ENCODE data around the gene GPHN.
"Not testable (repeated sequence)": the region's sequence is repeated elsewhere in the genome, so short reads cannot be mapped to it uniquely, and the experiment has no call there.

The GPHN gene

DNA sequence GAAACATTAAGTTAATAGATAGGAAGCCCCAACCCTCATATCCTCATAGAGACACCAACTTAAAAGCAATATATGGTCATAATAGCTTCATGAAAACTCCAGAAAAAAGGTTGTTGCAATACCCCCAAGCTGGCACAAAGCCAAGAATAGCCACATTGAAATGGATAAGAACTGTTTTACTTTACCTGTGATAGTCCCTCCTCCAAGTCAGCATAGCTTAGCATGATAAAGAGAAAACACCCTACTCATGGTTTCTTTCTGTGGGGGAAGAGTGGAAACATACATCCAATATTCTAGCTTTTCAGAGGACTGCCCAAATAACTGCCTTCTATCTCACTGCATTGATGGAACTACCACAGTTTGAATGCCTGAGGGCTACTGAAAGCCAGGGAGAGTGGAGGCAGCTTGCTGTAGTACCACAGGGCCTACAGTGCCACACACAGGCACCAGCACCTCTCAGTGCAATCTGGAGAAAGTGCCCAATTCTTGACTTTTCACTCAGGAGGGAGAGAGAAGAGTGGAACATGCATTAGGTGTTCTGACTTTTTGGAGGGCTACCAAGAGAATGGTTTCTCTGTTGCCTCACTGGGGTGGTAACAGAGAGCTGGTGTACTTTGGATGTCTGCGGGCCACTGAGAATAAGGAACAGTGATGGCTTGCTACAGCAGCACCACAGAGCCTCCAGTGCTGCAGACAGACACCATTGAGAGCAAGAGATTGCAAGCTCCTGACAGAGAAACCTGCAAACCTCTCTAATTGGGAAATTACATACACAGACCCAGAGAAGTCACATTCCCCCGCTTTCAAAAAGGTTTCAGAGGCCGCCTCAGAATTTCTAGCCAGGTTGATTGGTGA, 524.2 kb downstream of the GPHN start:
- Histone ChIP-seq H3K4me1 (ENCODE audit: insufficient read depth, low read length) (peaks cover 12% of the 10 kb centered on the region), H3K9ac (ENCODE audit: low read depth, low read length) (no peak overlapping the region; the same call in 1 of the 2 replicates), H3K9me3 (ENCODE audit: control insufficient read depth, insufficient read depth, low read length) (no peaks in the 10 kb centered on the region; the same call in 1 of the 2 replicates), H3K36me3 (ENCODE audit: insufficient read depth, low read length) (no peaks in the 10 kb centered on the region)

DNA sequence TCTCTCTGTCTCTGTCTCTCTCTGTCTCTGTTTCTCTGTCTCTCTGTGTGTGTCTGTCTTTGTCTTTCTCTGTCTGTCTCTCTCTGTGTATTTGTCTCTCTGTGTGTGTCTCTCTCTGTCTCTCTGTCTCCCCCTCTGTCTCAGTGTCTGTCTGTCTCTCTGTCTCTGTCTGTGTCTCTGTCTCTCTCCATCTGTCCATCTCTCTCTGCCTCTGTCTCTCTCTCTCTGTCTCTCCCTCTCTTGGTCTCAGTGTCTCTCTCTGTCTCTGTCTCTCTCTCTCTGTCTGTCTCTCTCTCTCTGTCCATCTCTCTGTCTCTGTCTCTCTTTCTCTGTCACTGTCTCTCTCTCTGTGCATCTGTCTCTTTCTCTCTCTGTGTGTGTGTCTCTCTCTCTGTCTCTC, 537.5 kb downstream of the GPHN start:
- no peak overlapping the region for H3K9ac ChIP-seq (ENCODE audit: low read depth, low read length)
- H3K4me1 ChIP-seq (ENCODE audit: insufficient read depth, low read length), result no peaks in the 10 kb centered on the region
- no peaks in the 10 kb centered on the region for H3K36me3 ChIP-seq (ENCODE audit: insufficient read depth, low read length)
- H3K9me3 ChIP-seq (ENCODE audit: control insufficient read depth, insufficient read depth, low read length), result no peaks in the 10 kb centered on the region

DNA sequence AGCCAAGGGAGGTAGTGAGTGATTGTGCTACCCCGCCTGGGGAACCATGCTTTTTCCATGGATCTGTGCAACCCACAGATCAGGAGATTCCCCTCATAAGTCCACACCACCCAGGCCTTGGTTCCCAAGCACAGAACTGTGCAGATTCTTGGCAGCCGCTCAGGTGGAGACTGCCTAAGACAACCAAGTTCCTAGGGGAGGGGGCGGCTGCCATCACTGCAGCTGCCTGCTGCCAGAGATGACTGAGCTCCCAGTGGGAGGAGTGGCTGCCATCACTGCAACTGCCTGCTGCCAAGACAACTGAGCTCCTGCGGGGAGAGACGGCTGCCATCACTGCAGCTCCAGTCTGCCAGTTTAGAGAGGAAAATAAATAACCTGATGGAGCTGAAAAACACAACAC, 542.9 kb downstream of the GPHN start:
- Histone ChIP-seq H3K36me3 (ENCODE audit: insufficient read depth, low read length) (no peaks in the 10 kb centered on the region), H3K9ac (ENCODE audit: low read depth, low read length) (no peak overlapping the region), H3K4me1 (ENCODE audit: insufficient read depth, low read length) (no peaks in the 10 kb centered on the region), H3K9me3 (ENCODE audit: control insufficient read depth, insufficient read depth, low read length) (peaks cover 4% of the 10 kb centered on the region; the same call in 1 of the 2 replicates)

DNA sequence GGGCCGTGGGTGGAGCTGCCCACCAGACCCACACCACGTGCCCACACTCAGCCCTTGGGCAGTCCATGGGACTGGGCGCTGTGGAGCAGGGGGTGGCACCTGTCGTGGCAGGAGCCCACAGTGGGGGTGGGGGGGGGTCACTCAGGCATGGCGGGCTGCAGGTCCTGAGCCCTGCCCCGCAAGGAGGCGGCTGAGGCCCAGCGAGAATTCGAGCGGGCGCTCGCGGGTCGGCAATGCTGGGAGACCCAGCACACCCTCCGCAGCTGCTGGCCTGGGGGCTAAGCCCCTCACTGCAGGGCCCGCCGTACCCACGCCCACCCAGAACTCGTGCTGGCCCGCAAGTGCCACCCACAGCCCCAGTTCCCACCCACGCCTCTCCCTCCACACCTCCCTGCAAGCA, 548.7 kb downstream of the GPHN start:
- peaks cover 4% of the 10 kb centered on the region; the same call in 1 of the 2 replicates for H3K9me3 ChIP-seq (ENCODE audit: control insufficient read depth, insufficient read depth, low read length)
- no peaks in the 10 kb centered on the region for H3K4me1 ChIP-seq (ENCODE audit: insufficient read depth, low read length)
- no peak overlapping the region for H3K9ac ChIP-seq (ENCODE audit: low read depth, low read length)
- H3K36me3 ChIP-seq (ENCODE audit: insufficient read depth, low read length), result no peaks in the 10 kb centered on the region

DNA sequence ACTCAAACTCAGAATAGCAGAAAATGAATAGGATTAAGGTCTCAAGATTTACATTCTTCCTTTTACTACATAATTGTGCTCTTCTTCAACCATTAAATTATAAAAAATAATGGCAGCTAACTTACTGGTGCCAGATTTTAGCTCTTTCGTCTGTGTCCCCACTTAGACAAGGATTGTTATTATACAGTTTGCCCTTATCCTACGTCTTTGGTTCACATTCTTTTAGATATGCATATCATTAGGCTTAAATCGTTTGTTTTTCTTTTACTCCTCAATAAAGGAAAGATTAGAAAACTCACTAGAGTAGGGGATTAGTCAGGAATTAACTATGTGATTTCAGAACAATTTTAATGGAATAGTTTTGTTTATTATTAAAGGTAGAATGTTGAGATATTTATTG, 551.6 kb downstream of the GPHN start:
- H3K9ac ChIP-seq (ENCODE audit: low read depth, low read length), result no peak overlapping the region
- H3K4me1 ChIP-seq (ENCODE audit: insufficient read depth, low read length), result no peaks in the 10 kb centered on the region
- H3K36me3 ChIP-seq (ENCODE audit: insufficient read depth, low read length), result no peaks in the 10 kb centered on the region
- no peaks in the 10 kb centered on the region for H3K9me3 ChIP-seq (ENCODE audit: control insufficient read depth, insufficient read depth, low read length)

DNA sequence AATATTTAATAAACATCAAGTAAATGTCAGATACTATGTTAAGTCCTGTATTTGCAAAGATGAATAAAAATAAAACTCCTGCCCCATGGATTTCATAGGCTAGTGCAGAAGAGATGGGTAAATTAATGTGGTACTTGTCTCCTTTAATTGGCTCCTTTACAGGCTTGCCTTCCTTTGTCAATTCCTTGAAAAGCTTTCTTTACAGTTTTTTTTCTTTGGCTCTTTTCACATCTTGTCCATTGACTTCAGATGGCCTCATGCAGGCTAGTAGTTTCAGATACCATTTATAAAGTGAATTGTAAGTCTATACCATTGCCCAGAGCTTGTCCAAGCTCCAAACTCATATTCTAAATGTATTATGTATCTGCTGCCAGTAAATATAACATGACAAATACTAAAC, 552.6 kb downstream of the GPHN start:
- H3K4me1 ChIP-seq (ENCODE audit: insufficient read depth, low read length), result no peaks in the 10 kb centered on the region
- H3K9ac ChIP-seq (ENCODE audit: low read depth, low read length), result no peak overlapping the region
- H3K9me3 ChIP-seq (ENCODE audit: control insufficient read depth, insufficient read depth, low read length), result no peaks in the 10 kb centered on the region
- no peaks in the 10 kb centered on the region for H3K36me3 ChIP-seq (ENCODE audit: insufficient read depth, low read length)

DNA sequence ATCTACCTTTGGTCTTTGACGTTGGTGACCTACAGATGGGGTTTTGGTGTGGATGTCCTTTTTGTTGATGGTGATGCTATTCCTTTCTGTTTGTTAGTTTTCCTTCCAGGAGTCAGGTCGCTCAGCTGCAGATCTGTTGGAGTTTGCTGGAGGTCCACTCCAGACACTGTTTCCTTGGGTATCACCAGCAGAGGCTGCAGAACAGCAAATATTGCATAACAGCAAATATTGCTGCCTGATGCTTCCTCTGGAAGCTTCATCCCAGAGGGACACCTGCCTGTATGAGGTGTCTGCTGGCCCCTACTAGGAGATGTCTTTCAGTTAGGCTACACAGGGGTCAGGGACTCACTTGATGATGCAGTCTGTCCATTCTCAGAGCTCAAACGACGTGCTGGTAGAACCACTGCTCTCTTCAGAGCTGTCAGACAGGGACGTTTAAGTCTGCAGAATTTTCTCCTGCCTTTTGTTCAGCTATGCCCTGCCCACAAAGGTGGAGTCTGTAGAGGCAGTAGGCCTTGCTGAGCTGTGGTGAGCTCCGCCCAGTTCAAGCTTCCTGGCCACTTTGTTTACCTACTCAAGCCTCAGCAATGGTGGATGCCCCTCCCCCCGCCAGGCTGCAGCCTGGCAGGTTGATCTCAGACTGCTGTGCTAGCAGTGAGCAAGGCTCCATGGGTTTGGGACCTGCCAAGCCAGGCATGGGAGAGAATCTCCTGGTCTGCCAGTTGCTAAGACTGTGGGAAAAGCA, 559.3 kb downstream of the GPHN start:
- not testable (repeated sequence) for H3K36me3 ChIP-seq (ENCODE audit: insufficient read depth, low read length); H3K9ac ChIP-seq (ENCODE audit: low read depth, low read length); H3K9me3 ChIP-seq (ENCODE audit: control insufficient read depth, insufficient read depth, low read length); H3K4me1 ChIP-seq (ENCODE audit: insufficient read depth, low read length)

DNA sequence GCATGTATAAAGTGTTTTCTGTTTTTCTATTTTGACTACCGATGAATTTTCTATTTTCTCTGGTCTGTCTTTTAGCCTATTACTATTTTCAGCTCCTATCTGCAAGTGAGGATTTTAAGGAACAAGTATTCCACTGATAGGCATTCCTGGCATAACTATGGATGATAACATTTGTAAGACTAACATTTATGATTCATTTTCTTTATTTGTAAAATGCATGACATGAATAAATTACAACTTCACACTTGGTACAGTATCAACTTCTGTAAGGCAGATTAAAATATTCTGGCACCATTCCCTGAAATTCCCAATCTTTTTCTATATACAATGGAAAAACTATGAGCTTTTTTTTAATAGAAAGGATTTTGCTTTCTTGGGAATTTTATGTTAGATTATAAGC, 560.3 kb downstream of the GPHN start:
- Histone ChIP-seq H3K4me1 (ENCODE audit: insufficient read depth, low read length) (no peaks in the 10 kb centered on the region), H3K36me3 (ENCODE audit: insufficient read depth, low read length) (no peaks in the 10 kb centered on the region)

DNA sequence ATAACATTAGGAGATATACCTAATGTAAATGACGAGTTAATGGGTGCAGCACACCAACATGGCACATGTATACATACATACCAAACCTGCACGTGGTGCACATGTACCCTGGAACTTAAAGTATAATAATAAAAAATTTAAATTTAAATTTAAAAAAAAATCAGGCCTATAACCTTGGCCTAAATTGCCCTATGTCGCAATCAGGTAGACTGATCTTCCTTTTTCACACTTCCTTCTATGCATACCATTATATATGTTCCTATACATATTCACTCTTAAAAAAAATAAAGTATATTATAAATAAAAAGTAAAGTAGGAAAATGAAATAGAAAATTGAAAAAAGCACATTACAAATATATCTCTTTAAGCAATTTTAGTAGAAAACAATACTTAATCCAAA, 563.6 kb downstream of the GPHN start:
- Histone ChIP-seq H3K36me3 (ENCODE audit: insufficient read depth, low read length) (no peaks in the 10 kb centered on the region), H3K4me1 (ENCODE audit: insufficient read depth, low read length) (no peaks in the 10 kb centered on the region), H3K9ac (ENCODE audit: low read depth, low read length) (no peak overlapping the region), H3K9me3 (ENCODE audit: control insufficient read depth, insufficient read depth, low read length) (no peaks in the 10 kb centered on the region)

More for the DNA sequence above, 560.3 kb downstream of the GPHN start:
- Histone ChIP-seq H3K9ac (ENCODE audit: low read depth, low read length) (no peak overlapping the region), H3K9me3 (ENCODE audit: control insufficient read depth, insufficient read depth, low read length) (no peaks in the 10 kb centered on the region)

DNA sequence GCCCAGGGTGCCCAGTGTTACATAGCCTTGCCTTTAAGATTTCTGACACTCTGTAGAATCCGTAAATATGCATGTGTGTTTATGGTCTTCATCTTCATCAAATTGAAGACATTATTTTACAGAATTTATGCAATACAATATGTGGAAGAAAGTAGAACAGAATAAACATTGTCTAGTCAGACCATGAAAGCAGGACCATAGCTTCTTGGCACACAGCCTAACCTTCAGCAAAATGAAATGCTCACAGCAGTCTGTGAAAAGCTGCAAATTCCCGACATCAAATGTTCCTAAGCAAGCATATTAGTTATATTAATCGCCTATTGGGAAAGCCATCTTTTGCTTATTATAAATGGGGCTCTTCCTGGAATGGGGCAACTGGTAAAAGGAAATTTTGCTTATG, 570.0 kb downstream of the GPHN start:
- Histone ChIP-seq H3K36me3 (ENCODE audit: insufficient read depth, low read length) (no peaks in the 10 kb centered on the region), H3K9ac (ENCODE audit: low read depth, low read length) (no peak overlapping the region), H3K9me3 (ENCODE audit: control insufficient read depth, insufficient read depth, low read length) (no peaks in the 10 kb centered on the region), H3K4me1 (ENCODE audit: insufficient read depth, low read length) (no peaks in the 10 kb centered on the region)

DNA sequence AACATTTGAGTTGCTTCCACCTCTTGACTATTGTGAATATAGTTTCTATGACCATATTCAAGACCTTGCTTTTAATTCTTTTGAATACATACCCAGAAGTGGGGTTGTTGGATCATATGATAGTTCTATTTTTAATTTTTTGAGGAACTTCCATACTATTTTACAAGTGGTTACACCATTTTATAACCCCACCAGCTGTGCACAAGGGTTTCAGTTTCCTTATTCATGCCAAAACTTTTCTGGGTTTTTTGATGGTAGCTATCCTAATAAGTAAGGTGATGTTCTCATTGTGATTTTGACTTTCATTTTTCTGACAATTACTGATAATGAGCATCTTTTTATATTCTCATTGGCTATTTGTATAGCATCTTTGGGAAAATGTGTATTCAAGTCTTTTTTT, 571.9 kb downstream of the GPHN start:
- Histone ChIP-seq H3K36me3 (ENCODE audit: insufficient read depth, low read length) (no peaks in the 10 kb centered on the region), H3K9ac (ENCODE audit: low read depth, low read length) (no peak overlapping the region), H3K4me1 (ENCODE audit: insufficient read depth, low read length) (no peaks in the 10 kb centered on the region), H3K9me3 (ENCODE audit: control insufficient read depth, insufficient read depth, low read length) (no peaks in the 10 kb centered on the region)

DNA sequence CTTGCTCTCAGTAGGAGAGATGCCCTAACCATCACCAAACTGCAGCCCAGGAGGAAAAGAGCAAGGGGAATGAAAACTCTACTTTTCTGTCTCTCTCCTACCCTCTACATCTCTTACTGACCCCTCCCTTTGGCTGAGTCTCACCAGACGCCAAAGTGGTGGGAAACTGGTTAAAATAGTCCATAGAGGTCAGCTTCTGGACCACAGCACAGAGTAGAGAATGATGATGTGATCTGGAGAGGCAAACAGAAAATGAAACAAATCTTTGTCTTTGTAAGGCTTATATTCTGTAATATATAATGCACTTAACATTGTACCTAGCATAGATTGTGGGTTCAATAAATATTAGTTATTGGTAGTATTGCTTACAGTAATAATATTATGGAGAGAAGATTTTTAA, 600.3 kb downstream of the GPHN start:
- no peaks in the 10 kb centered on the region for H3K36me3 ChIP-seq (ENCODE audit: insufficient read depth, low read length)

DNA sequence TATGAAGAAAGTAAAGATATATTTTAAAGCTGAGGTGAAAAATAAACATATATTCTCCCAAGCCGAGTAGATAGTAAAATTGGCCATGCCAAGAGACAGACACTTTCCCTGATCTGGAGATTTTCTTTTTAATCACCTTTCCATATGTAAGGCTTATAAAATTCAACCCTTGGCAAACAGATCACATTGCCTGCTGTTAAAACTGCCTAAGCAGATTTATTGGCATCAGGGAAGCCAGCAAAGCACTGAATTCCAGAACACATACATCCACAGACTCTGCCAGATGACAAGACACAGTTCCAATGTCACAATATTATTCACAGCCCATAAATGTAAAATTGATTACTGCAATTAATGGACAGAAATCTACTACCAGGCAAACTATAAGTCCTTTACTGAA, 603.1 kb downstream of the GPHN start:
- H3K36me3 ChIP-seq (ENCODE audit: insufficient read depth, low read length), result no peaks in the 10 kb centered on the region
- H3K9me3 ChIP-seq (ENCODE audit: control insufficient read depth, insufficient read depth, low read length), result no peaks in the 10 kb centered on the region
- H3K4me1 ChIP-seq (ENCODE audit: insufficient read depth, low read length), result no peaks in the 10 kb centered on the region
- no peak overlapping the region for H3K9ac ChIP-seq (ENCODE audit: low read depth, low read length)

More for the DNA sequence above, 600.3 kb downstream of the GPHN start:
- Histone ChIP-seq H3K9ac (ENCODE audit: low read depth, low read length) (no peak overlapping the region), H3K4me1 (ENCODE audit: insufficient read depth, low read length) (no peaks in the 10 kb centered on the region), H3K9me3 (ENCODE audit: control insufficient read depth, insufficient read depth, low read length) (no peaks in the 10 kb centered on the region; the same call in none of the 2 replicates)

DNA sequence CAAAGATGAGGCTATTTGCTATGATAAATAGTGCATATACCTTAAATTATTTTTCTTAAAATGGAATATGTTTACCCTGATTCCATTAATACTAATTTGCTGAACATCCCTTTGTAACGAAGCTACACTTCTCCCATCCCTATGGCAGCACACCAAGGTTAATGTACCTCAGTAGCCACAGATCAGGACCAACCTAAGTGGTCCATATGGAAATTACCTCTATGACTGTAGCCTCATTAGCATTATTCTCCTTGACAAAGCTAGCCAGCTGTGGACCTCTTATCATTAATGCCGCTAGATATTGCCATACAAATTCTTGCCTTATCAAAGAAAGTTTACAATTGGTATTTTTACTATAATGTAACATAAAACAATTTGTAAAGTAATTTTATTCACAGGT, 604.4 kb downstream of the GPHN start:
- Histone ChIP-seq H3K4me1 (ENCODE audit: insufficient read depth, low read length) (no peaks in the 10 kb centered on the region), H3K9me3 (ENCODE audit: control insufficient read depth, insufficient read depth, low read length) (no peaks in the 10 kb centered on the region), H3K36me3 (ENCODE audit: insufficient read depth, low read length) (no peaks in the 10 kb centered on the region), H3K9ac (ENCODE audit: low read depth, low read length) (no peak overlapping the region)

DNA sequence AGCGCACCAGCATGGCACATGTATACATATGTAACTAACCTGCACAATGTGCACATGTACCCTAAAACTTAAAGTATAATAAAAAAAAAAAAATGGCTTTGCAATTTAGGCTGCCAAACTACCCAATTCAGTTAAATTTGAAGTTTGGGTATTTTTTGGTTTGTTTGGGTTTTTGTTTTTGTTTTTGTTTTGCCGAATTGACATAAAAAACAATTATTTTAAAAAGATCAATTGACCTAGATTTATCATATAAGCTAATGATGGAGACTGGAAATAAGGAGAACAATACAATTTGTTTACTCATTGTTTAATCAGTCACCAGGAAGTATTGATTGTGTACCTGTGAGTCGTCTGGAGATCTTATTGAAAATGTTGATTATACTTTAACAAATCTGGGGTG, 619.2 kb downstream of the GPHN start:
- no peaks in the 10 kb centered on the region for H3K9me3 ChIP-seq (ENCODE audit: control insufficient read depth, insufficient read depth, low read length)
- H3K9ac ChIP-seq (ENCODE audit: low read depth, low read length), result no peak overlapping the region
- H3K4me1 ChIP-seq (ENCODE audit: insufficient read depth, low read length), result no peaks in the 10 kb centered on the region
- no peaks in the 10 kb centered on the region for H3K36me3 ChIP-seq (ENCODE audit: insufficient read depth, low read length)
